ENCODE results near the gene IRAK2.
"Not testable (repeated sequence)": the region's sequence is repeated elsewhere in the genome, so short reads cannot be mapped to it uniquely, and the experiment has no call there.

The IRAK2 gene

DNA sequence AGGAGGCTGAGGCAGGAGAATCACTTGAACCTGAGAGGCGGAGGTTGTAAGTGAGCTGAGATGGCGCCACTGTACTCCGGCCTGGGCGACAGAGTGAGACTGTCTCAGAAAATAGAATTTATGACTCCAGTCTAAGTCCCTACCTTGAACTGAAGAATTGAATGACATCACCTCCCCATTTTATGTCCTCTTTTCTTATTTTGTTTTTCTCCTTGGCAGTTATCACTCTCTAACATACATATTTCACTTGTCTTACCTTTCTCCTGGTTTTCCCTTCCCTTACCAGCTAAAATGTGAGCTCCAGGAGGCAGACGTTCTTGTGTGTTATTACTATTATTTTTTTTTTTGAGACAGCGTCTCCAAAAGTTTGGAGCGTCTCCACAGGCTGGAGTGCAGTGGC, 91.1 kb downstream of the IRAK2 start:
- no peak for DNase-seq (ENCODE audit: low spot score)

DNA sequence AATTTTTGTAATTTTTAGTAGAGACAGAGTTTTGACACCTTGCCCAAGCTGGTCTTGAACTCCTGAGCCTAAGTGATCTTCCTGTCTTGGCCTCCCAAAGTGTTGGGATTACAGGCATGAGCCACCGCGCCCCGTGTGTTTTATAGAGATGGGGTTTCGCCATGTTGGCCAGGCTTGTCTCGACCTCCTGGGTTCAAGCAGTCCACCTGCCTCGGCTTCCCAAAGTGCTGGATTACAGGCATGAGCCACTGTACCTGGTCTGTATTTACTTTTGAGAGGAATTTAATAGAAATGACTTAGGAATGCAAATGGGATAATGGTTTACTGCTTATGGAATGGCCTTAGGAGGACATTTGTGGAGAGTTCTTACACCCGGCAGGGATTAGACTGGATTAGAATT, 94.3 kb downstream of the IRAK2 start:
- DNase-seq (ENCODE audit: low spot score): no peak

DNA sequence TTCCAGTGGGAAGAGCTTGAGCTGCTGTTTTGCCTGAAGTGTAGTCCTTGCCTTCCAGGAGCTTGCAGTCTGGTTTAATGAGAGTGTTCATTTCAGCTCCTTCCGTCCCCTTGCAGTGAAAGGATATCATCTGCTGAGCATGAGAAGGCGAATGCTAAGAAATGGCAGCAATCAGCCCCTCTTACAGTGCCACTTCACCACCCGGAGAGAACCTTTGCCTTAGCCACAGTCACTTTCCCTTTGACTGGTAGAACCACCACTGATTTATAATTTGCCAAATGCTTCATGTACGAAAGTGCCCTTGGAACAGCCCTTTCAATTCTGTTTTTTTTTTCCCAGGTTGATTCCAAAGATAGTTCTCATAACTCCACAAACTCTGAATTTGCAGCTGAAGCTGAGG, 95.1 kb downstream of the IRAK2 start:
- no peak for DNase-seq (ENCODE audit: low spot score)

DNA sequence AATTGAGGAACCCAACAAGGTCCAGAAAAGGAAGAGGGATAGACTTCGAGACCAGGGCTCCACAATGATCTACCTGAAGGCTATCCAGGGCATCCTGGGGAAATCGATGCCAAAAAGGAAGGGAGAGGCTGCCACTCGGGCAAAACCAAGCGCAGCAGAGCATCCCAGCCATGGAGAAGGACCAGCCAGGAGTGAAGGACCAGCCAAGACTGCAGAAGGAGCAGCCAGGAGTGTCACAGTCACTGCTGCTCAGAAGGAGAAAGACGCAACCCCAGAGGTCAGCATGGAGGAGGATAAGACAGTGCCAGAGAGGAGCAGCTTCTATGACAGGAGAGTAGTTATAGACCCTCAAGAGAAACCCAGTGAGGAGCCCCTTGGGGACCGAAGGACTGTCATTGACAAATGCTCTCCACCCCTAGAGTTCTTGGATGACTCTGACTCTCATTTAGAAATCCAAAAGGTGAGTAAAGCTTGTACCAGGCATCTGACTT, 95.5 kb downstream of the IRAK2 start:
- no peak for DNase-seq (ENCODE audit: low spot score)

DNA sequence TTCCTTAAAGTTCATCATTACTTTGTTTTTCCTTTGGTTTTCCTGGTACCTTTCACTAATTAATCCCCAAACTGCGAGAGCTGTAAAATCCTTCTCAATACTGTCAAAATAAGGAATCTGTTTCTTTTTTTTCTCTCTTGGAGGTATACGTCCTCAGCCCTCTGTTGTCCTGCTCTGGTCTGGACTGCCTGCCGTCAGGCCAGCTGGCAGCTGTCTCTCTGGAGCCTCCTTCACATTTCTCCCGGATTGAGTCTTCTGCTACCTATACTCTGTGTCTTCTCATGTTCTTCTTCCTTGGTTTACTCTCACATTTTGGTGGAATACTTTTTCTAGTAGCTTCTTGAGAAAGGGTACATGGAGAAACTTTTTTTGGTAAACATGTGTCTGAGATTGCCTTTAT, 97.3 kb downstream of the IRAK2 start:
- no peak for DNase-seq (ENCODE audit: low spot score)

DNA sequence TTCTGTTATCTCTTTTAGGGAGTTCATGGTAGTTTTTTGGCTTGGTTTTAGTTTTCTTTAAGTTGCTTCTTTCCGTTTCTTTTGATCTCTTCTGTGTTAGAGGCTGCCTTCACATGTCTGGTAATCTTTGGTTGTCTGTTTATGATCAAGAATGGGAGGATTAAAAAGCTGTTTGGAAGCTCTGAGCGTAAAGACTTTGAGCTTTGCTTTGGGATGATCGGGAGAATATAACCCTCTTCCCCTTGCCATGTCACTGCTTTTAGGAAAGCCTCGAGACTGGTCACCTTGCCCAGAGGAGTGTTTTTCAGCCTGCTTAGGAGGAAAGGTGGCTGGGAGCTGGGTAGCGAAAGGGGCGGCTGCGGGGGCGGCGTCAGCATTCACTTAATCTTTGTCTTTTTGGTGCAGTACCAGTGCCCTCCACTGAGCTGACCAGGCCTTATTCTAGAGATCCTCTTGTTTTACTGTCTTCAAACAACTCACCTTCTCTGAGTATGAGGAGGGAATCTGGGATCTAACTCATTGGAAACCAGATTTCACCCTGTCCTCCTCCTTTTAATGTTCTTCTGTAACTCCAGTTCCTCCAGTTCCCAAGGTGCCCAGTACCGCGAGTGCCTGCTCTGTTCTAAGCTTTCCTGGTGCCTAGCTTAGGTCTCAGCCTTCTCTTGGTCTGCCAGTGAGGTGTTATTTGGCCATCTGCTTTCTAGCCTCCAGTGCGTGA, 99.1 kb downstream of the IRAK2 start:
- no peak for DNase-seq (ENCODE audit: low spot score)

DNA sequence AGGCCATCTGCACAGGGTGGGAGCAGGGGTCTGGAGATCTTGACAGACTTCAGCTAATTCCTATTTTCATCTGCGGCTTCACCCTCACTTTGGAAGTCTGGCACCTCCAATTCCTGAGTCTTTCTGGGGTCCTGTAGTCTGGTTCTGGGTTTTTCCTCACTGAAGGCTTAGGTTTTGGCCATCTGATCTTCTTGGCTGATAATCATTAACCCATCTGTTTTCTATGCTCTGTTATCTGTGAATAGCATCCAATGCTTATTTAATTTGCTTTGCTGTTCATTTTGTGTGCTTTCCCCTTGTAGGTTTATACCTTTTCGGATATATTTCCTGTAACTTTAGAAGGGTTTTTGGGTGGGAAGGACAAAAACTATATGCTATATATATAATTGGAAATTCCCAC, 101.1 kb downstream of the IRAK2 start:
- no peak for DNase-seq (ENCODE audit: low spot score)

DNA sequence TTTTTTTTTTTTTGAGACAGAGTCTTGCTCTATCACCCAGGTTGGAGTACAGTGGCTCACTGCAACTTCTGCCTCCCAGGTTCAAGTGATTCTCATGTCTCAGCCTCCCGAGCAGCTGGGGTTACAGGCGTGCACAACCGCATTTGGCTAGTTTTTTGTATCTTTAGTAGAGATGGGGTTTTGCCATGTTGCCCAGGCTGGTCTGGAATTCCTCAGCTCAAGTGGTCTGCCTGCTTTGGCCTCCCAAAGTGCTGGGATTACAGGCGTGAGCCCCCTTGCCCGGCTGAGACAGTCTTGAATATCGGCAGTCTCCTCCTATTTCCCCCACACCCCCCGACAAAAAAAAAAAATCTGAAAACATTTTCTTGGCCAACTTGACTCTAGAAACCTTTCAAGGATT, 102.2 kb downstream of the IRAK2 start:
- DNase-seq (ENCODE audit: low spot score): not testable (repeated sequence)

DNA sequence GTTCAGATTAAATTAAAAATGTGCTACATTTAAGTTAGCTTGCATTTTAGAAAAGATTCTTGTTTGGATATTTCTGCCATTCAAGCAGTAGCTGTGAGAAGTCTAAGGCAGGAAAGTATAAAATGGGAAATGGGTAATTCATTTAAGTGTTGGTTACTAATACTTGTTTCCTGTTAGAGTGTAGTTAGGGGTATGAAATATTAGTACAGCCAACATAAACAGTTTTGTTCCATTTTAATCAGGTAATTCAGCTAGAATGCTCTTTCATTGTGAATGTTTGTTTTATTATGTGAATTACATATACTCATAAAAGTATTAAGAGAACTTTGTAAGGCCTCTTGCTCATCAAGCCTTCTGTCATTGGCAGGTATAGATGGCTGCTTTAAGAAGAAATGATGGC, 103.4 kb downstream of the IRAK2 start:
- DNase-seq (ENCODE audit: low spot score): no peak

DNA sequence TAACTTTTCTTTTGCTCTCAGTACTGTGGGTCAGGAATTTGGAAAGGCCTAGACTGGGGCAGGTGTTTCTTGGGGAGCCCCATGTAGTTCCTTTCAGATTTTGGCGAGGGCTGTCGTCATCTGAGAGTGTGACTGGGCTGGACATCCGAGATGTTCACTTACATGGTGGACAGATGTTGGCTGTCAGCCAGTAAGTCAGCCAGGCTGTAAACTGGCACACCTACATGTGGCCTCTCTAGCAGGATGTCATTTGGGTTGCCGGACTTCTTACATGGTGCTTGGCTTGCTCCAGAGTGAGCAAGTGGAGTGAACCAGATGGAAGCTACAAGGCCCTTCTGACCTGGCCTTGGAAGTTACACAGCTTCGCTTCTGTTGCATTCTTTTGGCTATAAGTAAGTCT, 104.2 kb downstream of the IRAK2 start:
- no peak for DNase-seq (ENCODE audit: low spot score)

DNA sequence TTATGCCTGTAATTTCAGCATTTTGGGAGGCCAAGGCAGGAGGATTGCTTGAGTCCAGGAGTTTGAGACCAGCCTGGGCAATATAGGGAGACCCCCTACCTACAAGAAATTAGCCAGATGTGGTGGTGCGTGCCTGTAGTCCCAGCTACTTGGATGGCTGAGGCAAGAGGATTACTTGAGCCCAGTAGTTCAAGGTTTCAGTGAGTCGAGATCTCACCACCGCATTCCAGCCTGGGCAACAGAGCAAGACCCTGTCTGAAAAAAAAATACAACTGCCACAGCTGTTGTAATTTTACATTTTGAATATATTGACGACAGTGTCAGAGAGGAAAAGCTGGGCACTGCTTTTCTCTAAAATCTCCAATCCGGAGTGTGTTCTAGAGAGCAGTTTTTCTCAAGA, 104.7 kb downstream of the IRAK2 start:
- no peak for DNase-seq (ENCODE audit: low spot score)

DNA sequence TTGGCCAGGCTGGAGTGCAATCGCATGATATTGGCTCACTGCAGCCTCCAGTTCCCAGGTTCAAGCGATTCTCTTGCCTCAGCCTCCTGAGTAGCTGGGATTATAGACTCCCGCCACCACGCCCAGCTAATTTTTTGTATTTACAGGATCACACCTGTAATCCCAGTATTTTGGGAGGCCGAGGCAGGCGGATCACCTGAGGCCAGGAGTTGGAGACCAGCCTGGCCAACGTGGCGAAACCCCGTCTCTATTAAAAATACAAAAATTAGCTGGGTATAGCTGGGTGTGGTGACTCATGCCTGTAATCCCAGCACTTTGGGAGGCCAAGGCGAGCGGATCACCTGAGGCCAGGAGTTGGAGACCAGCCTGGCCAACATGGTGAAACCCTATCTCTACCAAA, 107.8 kb downstream of the IRAK2 start:
- not testable (repeated sequence) for DNase-seq (ENCODE audit: low spot score)

DNA sequence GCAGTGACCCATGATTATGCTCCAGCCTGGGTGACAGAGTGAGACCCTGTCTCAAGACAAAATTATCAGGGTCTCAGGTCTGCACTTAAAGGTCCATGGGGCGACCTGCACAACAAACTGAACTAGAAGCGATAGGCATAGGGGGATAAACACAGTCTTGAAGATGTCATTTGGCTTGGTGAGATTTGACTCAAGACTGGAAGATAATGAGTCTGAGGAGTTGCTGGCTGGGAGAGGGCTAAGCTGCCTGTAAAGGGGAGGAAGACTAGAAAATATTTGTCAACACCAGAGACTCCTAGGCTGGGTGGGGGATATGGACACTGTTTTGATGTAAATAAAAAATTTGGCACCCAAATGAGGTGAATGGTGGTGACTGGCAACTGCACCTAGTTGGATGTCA, 108.3 kb downstream of the IRAK2 start:
- DNase-seq (ENCODE audit: low spot score): no peak

DNA sequence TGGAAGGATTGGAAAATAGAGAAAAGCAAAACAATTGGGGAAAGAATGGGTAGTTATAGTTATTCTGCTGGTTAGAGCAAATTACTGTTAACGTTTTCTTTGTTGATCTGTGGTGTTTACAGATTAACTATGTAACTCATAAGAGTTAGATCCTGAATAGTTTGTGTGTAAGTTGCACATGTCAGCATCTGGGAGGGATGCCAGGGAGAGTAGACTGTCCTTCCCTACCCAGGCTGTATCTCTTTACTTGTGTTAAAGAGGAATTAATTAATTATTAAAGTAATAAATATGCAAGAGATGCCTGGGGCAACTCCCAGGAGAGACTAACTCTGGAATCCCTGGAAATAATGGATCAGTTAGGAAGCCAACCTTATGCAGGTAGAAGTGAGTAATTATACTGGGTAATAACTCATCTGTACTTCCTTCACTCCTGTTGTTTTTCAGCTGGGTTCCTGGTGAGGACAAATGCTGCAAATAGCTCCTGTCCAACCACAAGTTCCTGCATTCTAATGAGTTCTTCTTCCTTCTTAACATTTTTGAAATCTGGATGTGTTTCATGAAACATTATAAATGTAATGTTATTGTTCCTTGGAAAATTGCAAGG, 109.1 kb downstream of the IRAK2 start:
- DNase-seq (ENCODE audit: low spot score): no peak

DNA sequence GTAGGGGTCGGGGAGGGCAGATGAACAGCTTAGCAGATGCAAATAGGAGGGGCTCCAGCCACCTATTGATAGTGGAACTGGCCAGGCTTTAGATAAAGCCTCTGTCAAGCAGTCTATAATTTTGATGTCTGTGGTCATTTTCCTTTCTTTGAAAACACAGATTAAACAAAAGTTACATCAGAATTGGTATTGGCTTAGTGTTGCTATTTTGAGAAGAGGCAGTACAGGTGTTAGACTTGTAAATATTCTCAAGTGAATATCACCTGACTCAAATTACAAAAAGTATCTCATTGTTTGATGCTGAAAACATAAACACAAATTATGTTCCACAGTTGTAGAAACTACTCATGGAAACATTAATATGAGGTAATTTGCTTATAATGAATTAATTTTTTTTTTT, 109.9 kb downstream of the IRAK2 start:
- DNase-seq (ENCODE audit: low spot score): no peak

DNA sequence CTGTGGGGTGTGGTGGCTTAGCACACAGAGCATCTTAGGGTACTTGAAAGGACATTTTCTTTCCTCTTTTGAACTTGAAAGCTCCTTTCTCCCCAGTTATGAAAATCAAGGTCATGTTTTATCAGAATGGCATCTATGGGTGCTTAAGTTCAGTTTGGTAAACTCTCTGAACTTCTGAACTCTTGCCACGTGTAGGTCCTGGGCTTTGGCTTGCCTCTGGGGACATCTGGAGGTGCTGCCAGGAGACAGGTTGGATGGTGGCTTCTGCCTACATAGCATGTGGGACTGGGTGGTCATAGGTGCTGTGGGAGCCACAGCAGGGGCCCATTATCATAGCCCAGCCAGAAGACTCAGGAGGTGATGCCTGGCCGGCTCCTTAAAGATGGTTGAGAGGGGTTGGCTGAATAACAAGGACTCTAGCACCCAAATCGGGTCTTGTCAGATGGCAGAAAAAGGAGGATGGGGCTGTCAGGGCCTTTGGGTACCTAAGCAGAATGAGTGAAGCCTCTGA, 112.5 kb downstream of the IRAK2 start:
- DNase-seq (ENCODE audit: low spot score): no peak

DNA sequence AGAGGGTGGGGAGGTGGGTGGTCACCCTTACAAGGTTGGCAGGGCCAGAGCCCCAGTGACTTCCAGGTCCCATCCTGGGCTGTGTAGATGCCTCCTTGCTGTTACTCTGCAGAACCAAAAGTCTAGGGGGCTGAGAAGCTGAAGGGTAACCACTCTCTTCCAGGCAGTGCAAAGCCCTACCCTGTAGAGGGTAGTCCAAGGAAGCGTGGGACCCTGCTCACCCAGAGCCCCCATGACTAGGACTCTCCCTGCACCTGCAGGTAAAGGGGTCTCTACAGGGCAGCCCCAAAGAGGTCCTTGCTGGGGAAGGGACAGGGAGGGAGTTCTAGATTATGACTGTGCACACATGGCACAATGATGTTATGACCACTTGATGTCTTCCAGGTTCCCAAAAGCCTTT, 113.8 kb downstream of the IRAK2 start:
- no peak for DNase-seq (ENCODE audit: low spot score)

DNA sequence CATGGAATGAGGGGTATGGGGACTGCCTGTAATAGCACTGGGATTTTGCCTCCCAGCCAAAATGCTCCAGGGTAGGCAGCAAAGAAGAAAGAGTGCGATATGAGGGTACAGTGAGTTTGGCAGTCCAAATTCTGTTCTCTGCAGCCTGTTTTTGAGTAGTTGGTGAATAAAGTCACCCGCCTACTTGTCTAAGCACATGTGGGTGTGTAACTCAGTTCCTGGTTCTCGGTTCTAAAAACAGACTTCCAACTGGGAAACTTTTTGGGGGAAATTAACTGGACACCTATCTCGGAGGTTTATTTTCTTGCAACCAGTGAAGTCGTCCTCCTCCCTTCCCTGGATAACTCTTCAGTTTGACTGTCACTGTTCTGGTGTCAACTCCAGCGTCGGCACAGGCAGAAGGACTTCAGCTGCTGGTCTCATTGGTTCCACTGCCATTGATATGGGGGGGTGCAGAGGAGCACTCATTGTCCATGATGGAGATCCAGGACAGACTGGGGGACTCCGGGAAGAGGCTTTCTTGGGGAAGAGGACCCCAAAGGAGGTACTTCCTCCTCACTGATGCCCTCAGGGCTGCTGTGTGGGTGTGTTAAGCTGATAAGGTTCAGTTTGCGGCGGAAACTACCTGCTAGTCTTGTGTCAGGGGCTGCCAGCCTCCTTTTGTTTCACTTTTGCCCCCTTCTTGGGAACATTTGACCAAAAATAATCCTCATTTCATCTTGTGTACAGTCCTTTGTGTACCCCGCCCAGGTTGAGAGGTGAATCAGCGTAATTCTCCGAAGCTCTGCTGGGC, 114.9 kb downstream of the IRAK2 start:
- no peak for DNase-seq (ENCODE audit: low spot score)

DNA sequence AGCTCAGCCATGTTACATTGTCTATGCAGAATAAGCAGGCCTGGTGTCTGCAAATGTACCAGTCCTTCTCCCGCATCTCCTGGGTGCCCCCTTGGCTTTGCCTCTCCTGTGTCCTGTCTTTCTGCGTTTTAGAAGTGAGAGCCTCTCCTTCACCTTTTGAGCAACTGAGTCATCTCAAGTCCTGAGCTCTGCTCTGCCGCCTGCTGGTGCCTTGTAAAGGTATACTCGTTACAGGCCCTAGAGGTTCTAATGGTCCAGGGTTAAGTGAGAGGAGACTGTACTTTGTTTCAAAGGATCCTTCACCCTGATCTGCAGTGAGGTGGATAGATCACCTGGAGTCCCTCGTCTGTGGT, 115.4 kb downstream of the IRAK2 start:
- DNase-seq (ENCODE audit: low spot score): no peak

DNA sequence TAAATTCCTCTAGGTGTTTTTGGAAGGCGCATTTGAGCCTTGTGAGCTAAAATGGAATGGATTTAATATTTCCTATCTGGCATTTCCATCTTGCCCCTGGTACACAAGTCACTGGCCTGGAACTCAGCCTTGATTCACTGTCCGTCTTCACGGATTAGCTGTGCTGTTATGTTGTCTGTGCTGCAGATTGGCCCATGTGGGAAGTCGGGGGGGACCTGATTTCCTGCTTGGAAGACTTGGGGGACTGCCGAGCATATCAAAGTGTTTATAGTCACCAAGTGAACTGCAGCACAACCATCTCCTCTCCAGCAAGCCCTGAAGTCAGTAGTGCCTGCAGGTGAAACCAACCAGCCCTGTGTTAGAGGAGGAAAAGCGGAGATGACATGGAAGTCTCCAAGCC, 115.9 kb downstream of the IRAK2 start:
- no peak for DNase-seq (ENCODE audit: low spot score)

DNA sequence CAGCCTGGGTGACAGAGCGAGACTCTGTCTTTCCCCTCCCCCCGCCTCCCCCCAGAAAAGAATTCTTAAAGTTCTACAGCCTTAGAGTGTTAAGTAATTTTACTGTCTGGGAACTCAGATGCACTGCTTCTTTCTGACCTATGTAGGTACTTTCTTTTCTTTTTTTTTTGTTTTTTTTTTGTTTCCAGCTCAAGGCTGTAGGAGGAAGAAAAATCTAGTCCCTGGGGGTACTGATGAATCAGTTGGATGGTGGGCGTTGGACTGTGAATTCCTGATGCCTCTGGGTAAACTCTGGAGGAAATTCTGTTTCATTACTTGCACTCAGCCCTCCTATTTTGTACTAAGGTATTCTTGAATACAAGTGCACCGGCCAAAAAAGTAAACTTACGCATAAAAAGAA, 117.2 kb downstream of the IRAK2 start:
- DNase-seq (ENCODE audit: low spot score): no peak

DNA sequence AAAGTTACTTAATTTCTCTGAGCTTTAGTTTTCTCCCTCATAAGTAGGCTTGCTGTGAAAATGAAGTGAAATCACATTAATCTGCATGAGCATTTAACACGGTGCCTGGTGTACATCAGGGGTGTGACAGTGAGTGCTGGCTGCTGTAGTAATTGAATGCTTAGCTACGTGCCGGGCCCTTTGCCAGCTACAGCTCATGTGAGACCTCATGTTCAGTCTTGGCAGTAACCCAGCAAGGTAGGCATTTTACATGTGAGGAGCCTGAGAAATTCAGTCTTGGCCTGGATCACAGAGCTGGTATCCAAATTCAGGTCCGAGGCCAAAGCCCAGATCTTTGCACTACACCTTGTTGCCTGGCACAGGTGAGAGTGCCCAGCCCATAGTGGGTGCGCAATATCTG, 118.9 kb downstream of the IRAK2 start:
- DNase-seq (ENCODE audit: low spot score): no peak

DNA sequence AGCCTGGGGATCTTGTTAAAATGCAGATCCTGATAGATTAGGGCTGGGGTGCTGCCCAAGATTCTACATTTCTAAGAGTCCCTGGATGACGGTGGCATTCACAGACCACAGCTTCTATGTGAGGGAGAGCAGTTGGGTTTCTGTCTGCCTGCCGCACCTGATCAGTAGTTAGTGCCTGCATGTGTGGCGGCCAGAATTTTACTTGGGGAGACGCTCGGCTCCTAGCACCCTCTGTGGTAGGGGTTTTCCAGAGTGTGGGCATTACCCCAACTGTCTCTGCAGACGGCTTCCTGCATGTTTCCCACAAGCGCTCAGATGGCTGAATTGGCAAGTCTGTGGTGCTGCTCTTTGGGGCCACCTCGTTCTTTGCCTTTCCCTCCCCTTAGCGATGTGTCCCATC, 119.8 kb downstream of the IRAK2 start:
- no peak for DNase-seq (ENCODE audit: low spot score)

All from globus pallidus (tissue), 1 donor.